IMR-90 (cell line): Measurements from ENCODE around the gene ARSB. TPM values are rescaled to one million over a fixed set of nuclear protein-coding genes. Genes with fewer than 3 reads are reported as not detected.

ENCODE experiments used
- ATAC-seq: fragments of 200-7000 bp; cut with Tn5 transposase; 2 replicates; pipeline ENCODE4 v1.9.1; 2020; ENCODE audit warnings: low read depth, mild to moderate bottlenecking, moderate library complexity
- BruUV-seq: library from RNA; stranded (reverse); fragments of 400-500 nt; replicated peaks from 2 replicates; lab custom pipeline; 2021; lab: Mats Ljungman, UMichigan
- CTCF ChIA-PET: fragments of 300-600 bp; formaldehyde crosslinking; extraction: SDS; loops from one replicate; lab custom pipeline; 2021; ENCODE audit warnings: antibody characterized with exemption; lab: Yijun Ruan, JAX
- POLR2A ChIA-PET: fragments of 300-600 bp; sonication (Branson Sonifier 250); formaldehyde crosslinking; loops from one replicate; lab custom pipeline; 2022; ENCODE audit warnings: antibody characterized with exemption; ENCODE audit not compliant: unreplicated experiment; lab: Charles Lee
- DNase-seq: peaks from one replicate; pipeline ENCODE4 v3.0.0; 2013
- H2AFZ ChIP-seq: replicated peaks from 2 replicates; pipeline ENCODE3; 2013; ENCODE audit warnings: low read length, mild to moderate bottlenecking; ENCODE audit not compliant: poor library complexity
- H2AK5ac ChIP-seq: 2 replicates; pipeline ENCODE4 v1.6.1; 2013; ENCODE audit warnings: low read depth, low read length, inconsistent platforms
- H2AK9ac ChIP-seq: replicated peaks from 2 replicates; pipeline ENCODE3; 2013; ENCODE audit warnings: mild to moderate bottlenecking, low read depth, low read length, moderate library complexity; ENCODE audit not compliant: poor library complexity
- H2BK120ac ChIP-seq: 2 replicates; pipeline ENCODE4 v1.6.1; 2013; ENCODE audit warnings: low read depth, low read length, inconsistent platforms
- H2BK15ac ChIP-seq: 3 replicates; pipeline ENCODE4 v1.6.1; 2013; ENCODE audit warnings: low read depth, low read length, inconsistent platforms
- H2BK20ac ChIP-seq: 2 replicates; pipeline ENCODE4 v1.6.1; 2013; ENCODE audit warnings: low read depth, mild to moderate bottlenecking, inconsistent platforms, low read length, moderate library complexity
- H2BK5ac ChIP-seq: 2 replicates; pipeline ENCODE4 v1.6.1; 2013; ENCODE audit warnings: mild to moderate bottlenecking, low read depth, low read length, inconsistent platforms; ENCODE audit not compliant: poor library complexity, severe bottlenecking
- H3K14ac ChIP-seq: replicated peaks from 2 replicates; pipeline ENCODE4 v1.6.1; 2013; ENCODE audit warnings: low read depth, low read length, inconsistent platforms
- H3K18ac ChIP-seq: 2 replicates; pipeline ENCODE4 v1.6.1; 2013; ENCODE audit warnings: low read depth, low read length, control low read depth
- H3K23ac ChIP-seq: 2 replicates; pipeline ENCODE4 v1.6.1; 2013; ENCODE audit warnings: low read depth, low read length, inconsistent platforms
- H3K27ac ChIP-seq: 2 replicates; pipeline ENCODE4 v1.5.1; 2013; ENCODE audit warnings: mild to moderate bottlenecking, control low read depth, low read length; ENCODE audit not compliant: insufficient read depth
- H3K27me3 ChIP-seq: 2 replicates; pipeline ENCODE4 v1.6.1; 2013; ENCODE audit warnings: low read length; ENCODE audit not compliant: control insufficient read depth, insufficient read depth
- H3K36me3 ChIP-seq: 2 replicates; pipeline ENCODE4 v1.6.1; 2013; ENCODE audit warnings: low read length, mixed read lengths; ENCODE audit not compliant: control insufficient read depth, insufficient read depth
- H3K4ac ChIP-seq: 2 replicates; pipeline ENCODE4 v1.6.1; 2013; ENCODE audit warnings: low read depth, low read length, inconsistent platforms
- H3K4me1 ChIP-seq: 2 replicates; pipeline ENCODE4 v1.6.1; 2013; ENCODE audit warnings: low read length, mixed read lengths; ENCODE audit not compliant: control insufficient read depth, insufficient read depth
- H3K4me2 ChIP-seq: 2 replicates; pipeline ENCODE4 v1.6.1; 2013; ENCODE audit warnings: low read depth, mild to moderate bottlenecking, control low read depth, low read length, moderate library complexity
- H3K4me3 ChIP-seq: 2 replicates; pipeline ENCODE4 v1.5.1; 2013; ENCODE audit warnings: low read depth, mild to moderate bottlenecking, control low read depth, low read length, moderate library complexity; ENCODE audit not compliant: insufficient read depth
- H3K56ac ChIP-seq: 2 replicates; pipeline ENCODE4 v1.6.1; 2013; ENCODE audit warnings: low read length, inconsistent platforms; ENCODE audit not compliant: insufficient read depth; ENCODE audit errors: extremely low read depth
- H3K79me1 ChIP-seq, 2 experiments: 2 replicates each; pipeline ENCODE4 v1.6.1; 2013; ENCODE audit warnings: low read length in 2 of 2, inconsistent platforms in 1 of 2, low read depth in 1 of 2
- H3K9ac ChIP-seq: 2 replicates; pipeline ENCODE4 v1.6.1; 2013; ENCODE audit warnings: low read depth, low read length, control low read depth
- H3K9me1 ChIP-seq: 2 replicates; pipeline ENCODE4 v1.6.1; 2013; ENCODE audit warnings: low read length, inconsistent platforms; ENCODE audit not compliant: insufficient read depth
- H3K9me3 ChIP-seq: 2 replicates; pipeline ENCODE4 v1.6.1; 2013; ENCODE audit warnings: low read length; ENCODE audit not compliant: control insufficient read depth, insufficient read depth
- H4K20me1 ChIP-seq: 2 replicates; pipeline ENCODE4 v1.6.1; 2013; ENCODE audit warnings: low read length, inconsistent platforms; ENCODE audit not compliant: insufficient read depth
- H4K5ac ChIP-seq: 2 replicates; pipeline ENCODE4 v1.6.1; 2013; ENCODE audit warnings: mild to moderate bottlenecking, low read depth, low read length, control low read depth
- H4K8ac ChIP-seq, 2 experiments: 2 replicates each; pipeline ENCODE4 v1.6.1; 2013; ENCODE audit warnings: low read depth in 2 of 2, low read length in 2 of 2, control low read depth in 1 of 2, inconsistent platforms in 1 of 2
- H4K91ac ChIP-seq: 2 replicates; pipeline ENCODE4 v1.6.1; 2013; ENCODE audit warnings: low read depth, low read length, inconsistent platforms; ENCODE audit not compliant: insufficient read depth
- BHLHE40 ChIP-seq: fragments of 150-350 bp; IDR thresholded peaks from 2 replicates; pipeline ENCODE4 v1.6.1; 2016; ENCODE audit warnings: mild to moderate bottlenecking, low read depth, low read length
- CEBPB ChIP-seq: IDR thresholded peaks from 2 replicates; pipeline ENCODE4 v1.6.1; 2012; ENCODE audit warnings: low read depth, low read length, improper control_type of control experiment
- CHD1 ChIP-seq: IDR thresholded peaks from 2 replicates; pipeline ENCODE4 v1.6.1; 2012; ENCODE audit warnings: low read depth, low read length, improper control_type of control experiment
- FOS ChIP-seq: fragments of 150-350 bp; IDR thresholded peaks from 2 replicates; pipeline ENCODE4 v1.6.1; 2016; ENCODE audit warnings: low read depth, low read length
- MAFK ChIP-seq: IDR thresholded peaks from 2 replicates; pipeline ENCODE4 v1.6.1; 2012; ENCODE audit warnings: low read depth, low read length, improper control_type of control experiment
- MAZ ChIP-seq: IDR thresholded peaks from 2 replicates; pipeline ENCODE4 v1.6.1; 2012; ENCODE audit warnings: low read depth, mild to moderate bottlenecking, low read length, improper control_type of control experiment, moderate library complexity, borderline replicate concordance
- MXI1 ChIP-seq: IDR thresholded peaks from 2 replicates; pipeline ENCODE4 v1.6.1; 2012; ENCODE audit warnings: low read depth, mild to moderate bottlenecking, low read length, moderate library complexity, borderline replicate concordance
- NFE2L2 ChIP-seq: fragments of 150-350 bp; IDR thresholded peaks from 2 replicates; pipeline ENCODE4 v1.6.1; 2016; ENCODE audit warnings: low read depth, mild to moderate bottlenecking, low read length
- POLR2A ChIP-seq: IDR thresholded peaks from 2 replicates; pipeline ENCODE4 v1.6.1; 2012; ENCODE audit warnings: mild to moderate bottlenecking, low read depth, low read length
- RAD21 ChIP-seq: IDR thresholded peaks from 2 replicates; pipeline ENCODE4 v1.6.1; 2012; ENCODE audit warnings: low read length, improper control_type of control experiment
- RCOR1 ChIP-seq: IDR thresholded peaks from 2 replicates; pipeline ENCODE4 v1.6.1; 2012; ENCODE audit warnings: mild to moderate bottlenecking, low read length, improper control_type of control experiment; ENCODE audit not compliant: insufficient replicate concordance
- RFX5 ChIP-seq: IDR thresholded peaks from 2 replicates; pipeline ENCODE4 v1.8.0; 2012; ENCODE audit warnings: low read depth, mild to moderate bottlenecking, low read length, moderate library complexity
- SMC3 ChIP-seq: fragments of 150-350 bp; IDR thresholded peaks from 2 replicates; pipeline ENCODE4 v1.6.1; 2016; ENCODE audit warnings: low read depth, mild to moderate bottlenecking, antibody characterized with exemption, low read length, moderate library complexity
- WGBS, 2 experiments: methylation state at CpG; one replicate each; pipeline versions ENCODE4 v1.1.5 to v1.1.7; 2013; ENCODE audit warnings: missing lambda C conversion rate in 2 of 2; ENCODE audit not compliant: insufficient read length in 1 of 2; ENCODE audit errors: extremely low coverage in 2 of 2; 5-methylcytosine and 5-hydroxymethylcytosine counted together
- dilution Hi-C: fragments of 300-500 bp; cut with HindIII; formaldehyde crosslinking; loops from one replicate; pipeline ENCODE4 v1.14.3; 2018; ENCODE audit warnings: low sequenced_read_pairs; ENCODE audit not compliant: unreplicated experiment
- in situ Hi-C: fragments of 300-500 bp; cut with MboI; formaldehyde crosslinking; loops from 3 replicates; pipeline ENCODE4 v1.14.3; 2019; ENCODE audit warnings: low sequenced_read_pairs, inconsistent platforms, mixed read lengths
- intact Hi-C: fragments of 100-400 bp; cut with micrococcal nuclease; formaldehyde crosslinking; loops from 2 replicates; pipeline ENCODE4 v1.10.0; 2022
- polyA plus RNA-seq, 3 experiments: library from polyadenylated mRNA; depleted of rRNA; stranded (reverse); fragments of >200 nt; gene quantifications; 2 replicates each; pipeline ENCODE4 v1.2.3, GENCODE V29; 2012; ENCODE audit warnings: low replicate concordance in 1 of 3
- total RNA-seq: library from RNA; depleted of rRNA; stranded (reverse); fragments of >200 nt; gene quantifications from 2 replicates; pipeline ENCODE4 v1.2.3, GENCODE V29; 2012
- TF ChIP-seq, protein P1 (sequence below): fragments of 150-350 bp; IDR thresholded peaks from 2 replicates; pipeline ENCODE4 v1.6.1; 2017; ENCODE audit warnings: mild to moderate bottlenecking, antibody characterized with exemption, low read length, low read depth
- TF ChIP-seq, protein P2 (sequence below): conservative IDR thresholded peaks from 2 replicates; pipeline ENCODE4 v1.5.1; 2012; ENCODE audit warnings: mild to moderate bottlenecking, low read depth, low read length, improper control_type of control experiment
- TF ChIP-seq, protein P3 (sequence below): fragments of 150-350 bp; IDR thresholded peaks from 2 replicates; pipeline ENCODE4 v1.6.1; 2016; ENCODE audit warnings: low read depth, mild to moderate bottlenecking, low read length, moderate library complexity, borderline replicate concordance

Gene ARSB
- total and polyA plus RNA-seq, 2 of the 4 experiments (the other 2 are of a cell fraction): 16.0 to 16.3 TPM

DNA sequence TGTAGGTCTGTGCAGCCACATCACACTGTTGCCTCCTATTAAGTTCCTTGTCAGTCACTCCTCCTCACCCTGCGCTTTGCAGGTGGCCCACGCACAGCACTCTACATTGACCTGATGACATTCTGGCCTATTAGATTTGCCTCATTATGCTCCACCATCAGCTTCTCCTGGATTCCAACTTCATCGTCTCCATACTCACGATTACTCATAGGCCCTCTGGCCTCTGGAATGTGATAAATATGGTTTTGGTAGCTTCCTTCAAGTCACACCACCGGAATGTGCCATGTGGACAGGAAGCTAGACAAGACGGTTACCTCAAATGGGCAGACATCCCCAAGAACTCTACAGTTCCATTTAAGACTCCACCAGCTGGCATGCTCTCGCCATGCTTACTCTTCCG is 178.6 kb downstream of the ARSB start:
- no CpG with 5 or more reads among the region's 8 CpGs for WGBS, 2 experiments
- peak overlapping the region; percentile 94 for H3K14ac ChIP-seq
- peak overlapping the region; percentile 70 for H3K23ac ChIP-seq
- H3K27me3 ChIP-seq: no peaks in the 10 kb centered on the region
- H3K27ac ChIP-seq: peak overlapping the region; percentile 67
- H3K56ac ChIP-seq: peak overlapping the region; percentile 72; the same call in 1 of the 2 replicates
- peak; percentile 60; the same call in 1 of the 2 replicates for TF ChIP-seq FOS
- no peak for TF ChIP-seq CHD1
- TF ChIP-seq MAFK: peak; percentile 56
- TF ChIP-seq, protein P1, sequence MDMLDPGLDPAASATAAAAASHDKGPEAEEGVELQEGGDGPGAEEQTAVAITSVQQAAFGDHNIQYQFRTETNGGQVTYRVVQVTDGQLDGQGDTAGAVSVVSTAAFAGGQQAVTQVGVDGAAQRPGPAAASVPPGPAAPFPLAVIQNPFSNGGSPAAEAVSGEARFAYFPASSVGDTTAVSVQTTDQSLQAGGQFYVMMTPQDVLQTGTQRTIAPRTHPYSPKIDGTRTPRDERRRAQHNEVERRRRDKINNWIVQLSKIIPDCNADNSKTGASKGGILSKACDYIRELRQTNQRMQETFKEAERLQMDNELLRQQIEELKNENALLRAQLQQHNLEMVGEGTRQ: no peak
- TF ChIP-seq SMC3: no peak
- TF ChIP-seq RFX5: no peak
- TF ChIP-seq BHLHE40: peak; percentile 75
- TF ChIP-seq NFE2L2: no peak
- peak; percentile 26 for TF ChIP-seq RCOR1
- TF ChIP-seq RAD21: peak; percentile 21; the same call in 1 of the 2 replicates
- no peak for TF ChIP-seq MXI1
- TF ChIP-seq, protein P2, sequence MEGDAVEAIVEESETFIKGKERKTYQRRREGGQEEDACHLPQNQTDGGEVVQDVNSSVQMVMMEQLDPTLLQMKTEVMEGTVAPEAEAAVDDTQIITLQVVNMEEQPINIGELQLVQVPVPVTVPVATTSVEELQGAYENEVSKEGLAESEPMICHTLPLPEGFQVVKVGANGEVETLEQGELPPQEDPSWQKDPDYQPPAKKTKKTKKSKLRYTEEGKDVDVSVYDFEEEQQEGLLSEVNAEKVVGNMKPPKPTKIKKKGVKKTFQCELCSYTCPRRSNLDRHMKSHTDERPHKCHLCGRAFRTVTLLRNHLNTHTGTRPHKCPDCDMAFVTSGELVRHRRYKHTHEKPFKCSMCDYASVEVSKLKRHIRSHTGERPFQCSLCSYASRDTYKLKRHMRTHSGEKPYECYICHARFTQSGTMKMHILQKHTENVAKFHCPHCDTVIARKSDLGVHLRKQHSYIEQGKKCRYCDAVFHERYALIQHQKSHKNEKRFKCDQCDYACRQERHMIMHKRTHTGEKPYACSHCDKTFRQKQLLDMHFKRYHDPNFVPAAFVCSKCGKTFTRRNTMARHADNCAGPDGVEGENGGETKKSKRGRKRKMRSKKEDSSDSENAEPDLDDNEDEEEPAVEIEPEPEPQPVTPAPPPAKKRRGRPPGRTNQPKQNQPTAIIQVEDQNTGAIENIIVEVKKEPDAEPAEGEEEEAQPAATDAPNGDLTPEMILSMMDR: no peak
- TF ChIP-seq MAZ: no peak
- TF ChIP-seq POLR2A: 0 out of 2 replicates have a peak, but pooled peaks have one; percentile 25
- peak; percentile 8; the same call in 1 of the 2 replicates for TF ChIP-seq CEBPB
- TF ChIP-seq, protein P3, sequence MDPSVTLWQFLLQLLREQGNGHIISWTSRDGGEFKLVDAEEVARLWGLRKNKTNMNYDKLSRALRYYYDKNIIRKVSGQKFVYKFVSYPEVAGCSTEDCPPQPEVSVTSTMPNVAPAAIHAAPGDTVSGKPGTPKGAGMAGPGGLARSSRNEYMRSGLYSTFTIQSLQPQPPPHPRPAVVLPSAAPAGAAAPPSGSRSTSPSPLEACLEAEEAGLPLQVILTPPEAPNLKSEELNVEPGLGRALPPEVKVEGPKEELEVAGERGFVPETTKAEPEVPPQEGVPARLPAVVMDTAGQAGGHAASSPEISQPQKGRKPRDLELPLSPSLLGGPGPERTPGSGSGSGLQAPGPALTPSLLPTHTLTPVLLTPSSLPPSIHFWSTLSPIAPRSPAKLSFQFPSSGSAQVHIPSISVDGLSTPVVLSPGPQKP: no peak
- peak overlapping the region; percentile 4; the same call in 1 of the 2 replicates for H3K4me2 ChIP-seq
- H3K36me3 ChIP-seq: no peaks in the 10 kb centered on the region
- H2AFZ ChIP-seq: peak overlapping the region; percentile 56
- dilution Hi-C loops: no loop called here
- peak overlapping the region; percentile 21 for H2AK9ac ChIP-seq
- no peak overlapping the region for H3K9ac ChIP-seq
- peak overlapping the region; percentile 87 for H2AK5ac ChIP-seq
- H3K4me3 ChIP-seq: no peak overlapping the region
- in situ Hi-C loops: no loop called here
- peak overlapping the region; percentile 94 for H4K91ac ChIP-seq
- ChIA-PET POLR2A (no interaction called here), CTCF (no interaction called here)
- peak overlapping the region; percentile 99 for H3K4ac ChIP-seq
- H2BK5ac ChIP-seq: peak overlapping the region; percentile 98
- H2BK120ac ChIP-seq: peak overlapping the region; percentile 99
- no TSS peak for BruUV-seq
- H3K9me3 ChIP-seq: no peaks in the 10 kb centered on the region
- peak; percentile 80 for ATAC-seq
- peak overlapping the region; percentile 96 for H2BK15ac ChIP-seq
- peaks cover 25% of the 10 kb centered on the region for H3K9me1 ChIP-seq
- H3K18ac ChIP-seq: peak overlapping the region; percentile 94
- DNase-seq: peak; percentile 94
- peaks cover 24% of the 10 kb centered on the region for H3K4me1 ChIP-seq
- peak overlapping the region; percentile 75 to 96 for H4K8ac ChIP-seq
- no peaks in the 10 kb centered on the region for H4K20me1 ChIP-seq
- H2BK20ac ChIP-seq: peak overlapping the region; percentile 98
- peak overlapping the region; percentile 85 for H4K5ac ChIP-seq
- H3K79me1 ChIP-seq: no peaks in the 10 kb centered on the region; a peak in 1 of 4 replicates
- intact Hi-C loops: loop anchor here (5.0 kb wide), 1 partner anchor 269 kb away; no protein-coding TSS in a partner anchor
